Spleen (tissue), 11 donors: ENCODE data around the gene FSTL1. TPM values are rescaled to one million over a fixed set of nuclear protein-coding genes. Genes with fewer than 3 reads are reported as not detected.

Experiments used
- DNase-seq: peaks from one replicate; pipeline ENCODE4 v3.0.0-alpha.2; 2020
- H3K27ac ChIP-seq, 8 donors: fragments of 200-600 bp; sonication (generic) in 7 of 8; 1 replicate in 4 of 8; 2 replicates in 4 of 8; pipeline versions ENCODE4 v1.5.0 to v1.8.0; 2016 to 2021; ENCODE audit warnings: inconsistent platforms in 4 of 8, mild to moderate bottlenecking in 4 of 8, moderate library complexity in 1 of 8
- H3K27me3 ChIP-seq, 7 donors: fragments of 200-600 bp; sonication (generic) in 6 of 7; replicated peaks in 1 of 7; 1 replicate in 4 of 7; 2 replicates in 3 of 7; pipeline versions ENCODE4 v1.5.0 to v1.8.0; 2016 to 2021; ENCODE audit warnings: inconsistent platforms in 3 of 7, mild to moderate bottlenecking in 1 of 7
- H3K36me3 ChIP-seq, 6 donors: fragments of 200-600 bp; sonication (generic) in 5 of 6; 1 replicate in 4 of 6; 2 replicates in 2 of 6; pipeline versions ENCODE4 v1.5.0 to v1.8.0; 2016 to 2021; ENCODE audit warnings: inconsistent platforms in 2 of 6
- H3K4me1 ChIP-seq, 6 donors: fragments of 200-600 bp; sonication (generic) in 5 of 6; 1 replicate in 3 of 6; 2 replicates in 3 of 6; pipeline versions ENCODE4 v1.5.0 to v1.8.0; 2016 to 2021; ENCODE audit warnings: inconsistent platforms in 3 of 6
- H3K4me3 ChIP-seq, 8 donors: fragments of 200-600 bp; sonication (generic) in 7 of 8; 1 replicate in 4 of 8; 2 replicates in 4 of 8; pipeline versions ENCODE4 v1.5.0 to v1.8.0; 2016 to 2021; ENCODE audit warnings: inconsistent platforms in 4 of 8, mild to moderate bottlenecking in 4 of 8, moderate library complexity in 2 of 8
- H3K9me3 ChIP-seq, 8 donors: fragments of 200-600 bp; sonication (generic) in 7 of 8; 1 replicate in 4 of 8; 2 replicates in 4 of 8; pipeline versions ENCODE4 v1.5.0 to v1.8.0; 2016 to 2021; ENCODE audit warnings: inconsistent platforms in 4 of 8
- POLR2A ChIP-seq, 3 donors: fragments of 450-650 bp; IDR thresholded peaks; one replicate each; pipeline ENCODE4 v1.5.1; 2017; ENCODE audit warnings: antibody characterized with exemption in 3 of 3, mild to moderate bottlenecking in 1 of 3
- POLR2AphosphoS5 ChIP-seq, 3 donors: sonication (generic); formaldehyde crosslinking; IDR thresholded peaks; one replicate each; pipeline ENCODE4 v1.5.1; 2017; ENCODE audit warnings: antibody characterized with exemption in 3 of 3
- WGBS, 5 donors: extraction: QIAGEN DNeasy Blood & Tissue Kit in 3 of 5; methylation state at CpG; one replicate each; pipeline versions ENCODE4 v1.1.5 to v1.1.7; 2013 to 2018; 5-methylcytosine and 5-hydroxymethylcytosine counted together
- intact Hi-C: fragments of 100-400 bp; cut with DNase I; formaldehyde crosslinking; loops from one replicate; pipeline ENCODE4 v1.15.0; 2023; ENCODE audit warnings: low total_unique reads
- polyA plus RNA-seq, 3 donors: library from polyadenylated mRNA; stranded (reverse); fragments of 200-250 nt; gene quantifications; one replicate each; pipeline ENCODE4 v1.2.1, GENCODE V29; 2013
- total RNA-seq, 7 donors: library from RNA; depleted of rRNA in 3 of 7; stranded (reverse); fragments of >200 nt in 3 of 7; fragmentation: NEBNext Ultra II Directional in 4 of 7; extraction: Animal tissue kit (Norgen Biotek cat#: 25700) in 4 of 7; gene quantifications; one replicate each; pipeline versions ENCODE4 v1.1.0 to v1.2.1, GENCODE V29; 2016 to 2021
- TF ChIP-seq, protein P1 (sequence below), 11 experiments: fragments of 200-600 bp in 7 of 11; fragments of 450-650 bp in 4 of 11; sonication (generic) in 4 of 11; IDR thresholded peaks in 8 of 11; conservative IDR thresholded peaks in 3 of 11; 1 replicate in 7 of 11; 2 replicates in 4 of 11; pipeline versions ENCODE4 v1.4.0 to v1.8.0; 2016 to 2021; ENCODE audit warnings: antibody characterized with exemption in 11 of 11, inconsistent platforms in 4 of 11, mild to moderate bottlenecking in 1 of 11
- donor health status: healthy with polysubstance abuse.
- donor health status: DM: no; HTN: no; CAD: no; lungs with moderate emphysema.
- donor health status: DM: no; HTN: no; CAD: no.
- donor health status: Bipolar disorder and iron deficiency.
- donor health status: healthy.
- donor health status: DM: no; HTN: no; CAD: no.
- donor health status: DM: yes; HTN: yes; CAD: no.

FSTL1 gene
- total and polyA plus RNA-seq, 10 donors: 6.7 to 228 (median 99.3) TPM

DNA sequence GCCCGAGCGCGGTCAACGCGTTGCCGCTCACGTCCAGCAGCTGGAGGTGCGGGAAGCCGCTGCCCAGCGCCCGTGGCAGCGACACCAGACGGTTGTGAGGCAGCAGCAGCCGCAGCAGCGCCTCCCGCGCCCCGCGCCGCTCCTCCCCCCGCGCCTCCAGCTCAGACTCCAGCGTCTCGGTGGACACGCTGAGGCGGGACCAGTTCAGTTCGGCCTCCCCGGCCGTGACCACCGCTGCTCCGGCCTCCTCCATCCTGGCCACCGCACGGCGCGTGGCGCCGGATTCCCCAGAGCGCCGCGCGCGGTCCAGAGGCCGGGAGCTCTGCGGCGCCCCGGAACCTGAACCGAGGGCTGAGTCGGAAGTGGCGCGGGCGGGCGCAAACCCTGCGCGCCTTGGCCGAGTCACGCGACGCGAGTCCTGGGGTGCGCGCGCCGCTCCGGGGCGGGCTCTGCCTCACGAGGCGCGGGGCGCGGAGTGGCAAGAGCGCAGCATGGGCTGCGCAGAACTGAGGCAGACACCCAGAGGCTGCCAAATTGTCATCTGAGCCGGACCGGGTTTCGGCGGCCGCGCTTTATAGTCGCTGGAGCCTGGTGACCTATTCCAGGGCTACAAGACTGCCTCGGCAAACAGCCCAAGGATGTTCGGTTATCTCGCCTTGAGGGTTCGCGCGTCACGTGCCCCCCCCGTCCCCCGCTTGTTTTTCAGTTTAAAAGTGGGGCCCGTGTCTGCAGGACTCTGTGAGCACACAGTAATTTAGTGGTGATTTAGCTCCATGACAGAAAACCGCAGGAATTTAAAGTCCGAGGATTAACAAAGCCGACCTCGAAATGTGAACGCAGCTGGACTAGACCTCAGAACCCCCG is 101.6 kb downstream of the FSTL1 start, which contains the start of gene LRRC58:
TSS of gene LRRC58 (minus strand) at position 364 of the 864 bp plus-strand sequence. CDS start at position 253, 111 bp downstream.
- peak; percentile 98 for DNase-seq
- intact Hi-C loops: no loop called here
- H3K27me3 ChIP-seq: no peaks in the 10 kb centered on the region
- peak; percentile 10 to 78 (median 77) for TF ChIP-seq POLR2A (IDR thresholded peaks at IDR 0.05)
- peak; percentile 97 to 98 (median 97) for TF ChIP-seq POLR2AphosphoS5 (IDR thresholded peaks at IDR 0.05)
- TF ChIP-seq, protein P1, sequence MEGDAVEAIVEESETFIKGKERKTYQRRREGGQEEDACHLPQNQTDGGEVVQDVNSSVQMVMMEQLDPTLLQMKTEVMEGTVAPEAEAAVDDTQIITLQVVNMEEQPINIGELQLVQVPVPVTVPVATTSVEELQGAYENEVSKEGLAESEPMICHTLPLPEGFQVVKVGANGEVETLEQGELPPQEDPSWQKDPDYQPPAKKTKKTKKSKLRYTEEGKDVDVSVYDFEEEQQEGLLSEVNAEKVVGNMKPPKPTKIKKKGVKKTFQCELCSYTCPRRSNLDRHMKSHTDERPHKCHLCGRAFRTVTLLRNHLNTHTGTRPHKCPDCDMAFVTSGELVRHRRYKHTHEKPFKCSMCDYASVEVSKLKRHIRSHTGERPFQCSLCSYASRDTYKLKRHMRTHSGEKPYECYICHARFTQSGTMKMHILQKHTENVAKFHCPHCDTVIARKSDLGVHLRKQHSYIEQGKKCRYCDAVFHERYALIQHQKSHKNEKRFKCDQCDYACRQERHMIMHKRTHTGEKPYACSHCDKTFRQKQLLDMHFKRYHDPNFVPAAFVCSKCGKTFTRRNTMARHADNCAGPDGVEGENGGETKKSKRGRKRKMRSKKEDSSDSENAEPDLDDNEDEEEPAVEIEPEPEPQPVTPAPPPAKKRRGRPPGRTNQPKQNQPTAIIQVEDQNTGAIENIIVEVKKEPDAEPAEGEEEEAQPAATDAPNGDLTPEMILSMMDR (IDR thresholded peaks at IDR 0.05 in 8 of 11, conservative IDR thresholded peaks at IDR 0.05 in 3 of 11): peak in 5 of 11 experiments; percentile 14 to 46 (median 40)
- H3K27ac ChIP-seq: peak within 1 kb of the TSS; percentile 90 to 95 (median 92)
- H3K9me3 ChIP-seq: no peaks in the 10 kb centered on the region
- peaks cover 19 to 61% (median 51%) of the 10 kb centered on the region in 6 donors for H3K4me1 ChIP-seq
- peaks cover 0 to 10% (median 0%) of the 10 kb centered on the region in 6 donors for H3K36me3 ChIP-seq
- H3K4me3 ChIP-seq: peak within 1 kb of the TSS; percentile 80 to 97 (median 88)
- WGBS, 5 donors: 0 to 1% (median 0%) methylated on average over 36 to 95 of the region's 95 CpGs

- Histone ChIP-seq H3K27me3 (no peaks in the 10 kb centered on the region), H3K4me1 (peaks cover 19 to 70% (median 55%) of the 10 kb centered on the region in 6 donors), H3K9me3 (no peaks in the 10 kb centered on the region), H3K36me3 (peaks cover 0 to 17% (median 0%) of the 10 kb centered on the region in 6 donors), H3K27ac (peak overlapping the region; percentile 90 to 95 (median 92)), H3K4me3 (peak overlapping the region; percentile 80 to 97 (median 88))
- no peak for DNase-seq
- intact Hi-C loops: no loop called here
- no peak for TF ChIP-seq POLR2AphosphoS5 (IDR thresholded peaks at IDR 0.05)
- TF ChIP-seq, protein P1 (IDR thresholded peaks at IDR 0.05 in 8 of 11, conservative IDR thresholded peaks at IDR 0.05 in 3 of 11): no peak
- no peak for TF ChIP-seq POLR2A (IDR thresholded peaks at IDR 0.05)
- WGBS, 5 donors: 1 to 3% (median 2%) methylated on average over 18 to 41 of the region's 41 CpGs
Observed at GRCh38 chr3:120348065-120348990, 102.5 kb downstream of the FSTL1 start.

DNA sequence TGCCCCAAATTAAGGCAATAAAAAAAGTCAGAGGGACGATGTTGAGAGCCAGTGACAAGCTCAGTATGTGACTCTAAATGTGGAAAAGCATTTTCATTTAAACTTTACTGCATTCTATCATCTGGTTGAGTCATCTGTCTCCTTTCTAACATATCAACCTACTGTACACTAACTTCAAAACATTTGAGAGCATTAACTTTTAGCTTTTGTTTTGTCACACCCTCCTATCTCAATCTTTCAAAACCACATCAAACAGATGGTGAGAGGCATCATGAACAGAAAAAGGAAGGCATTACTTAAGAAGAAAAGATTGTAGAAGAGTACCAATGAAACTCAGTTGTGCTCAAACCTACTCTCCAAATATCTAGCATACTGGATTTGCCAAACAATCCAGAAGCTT is 106.4 kb downstream of the FSTL1 start:
- WGBS, 5 donors: 55 to 70% (median 63%) methylated on average over 1 of the region's 1 CpG
- intact Hi-C loops: no loop called here
- DNase-seq: no peak
- H3K4me3 ChIP-seq: no peak overlapping the region
- peaks cover 19 to 67% (median 41%) of the 10 kb centered on the region in 6 donors for H3K4me1 ChIP-seq
- no peaks in the 10 kb centered on the region for H3K27me3 ChIP-seq
- TF ChIP-seq POLR2AphosphoS5 (IDR thresholded peaks at IDR 0.05) (no peak), POLR2A (IDR thresholded peaks at IDR 0.05) (no peak)
- TF ChIP-seq, protein P1 (IDR thresholded peaks at IDR 0.05 in 8 of 11, conservative IDR thresholded peaks at IDR 0.05 in 3 of 11): no peak
- H3K36me3 ChIP-seq: peaks cover 0 to 48% (median 3%) of the 10 kb centered on the region in 6 donors
- H3K27ac ChIP-seq: no peak overlapping the region
- H3K9me3 ChIP-seq: peaks cover 0 to 15% (median 12%) of the 10 kb centered on the region in 8 donors

Other genes with a start within 250 kb of the FSTL1 start
- under 1 TPM in 5 of 7 donors, not detected in 2; 0.13 to 0.41 (median 0.18) TPM for gene GPR156, start 165.8 kb downstream of the FSTL1 start, total RNA-seq
- gene GPR156, start 165.8 kb downstream of the FSTL1 start, polyA plus RNA-seq: under 1 TPM in 1 of 3 donors, not detected in 2; 0.03 TPM
- gene LRRC58, start 101.6 kb downstream of the FSTL1 start, total RNA-seq: 10 to 100 TPM; 18.9 to 38.7 (median 23.0) TPM
- gene LRRC58, start 101.6 kb downstream of the FSTL1 start, polyA plus RNA-seq: 1 to 10 TPM; 4.2 to 6.1 (median 5.4) TPM
- 10 to 100 TPM; 65.9 to 97.8 (median 75.2) TPM for gene NDUFB4, start 145.3 kb upstream of the FSTL1 start, total RNA-seq
- 100 to 1,000 TPM; 119 to 158 (median 141) TPM for gene NDUFB4, start 145.3 kb upstream of the FSTL1 start, polyA plus RNA-seq
- 1 to 10 TPM in 2 of 7 donors, under 1 TPM in 4, not detected in 1; 0.17 to 2.8 (median 0.89) TPM for gene HGD, start 231.2 kb upstream of the FSTL1 start, total RNA-seq
- 1 to 10 TPM in 1 of 3 donors, under 1 TPM in 2; 0.45 to 2.6 (median 0.55) TPM for gene HGD, start 231.2 kb upstream of the FSTL1 start, polyA plus RNA-seq